GM19023 (cell line): ENCODE measurements around the gene EFCAB6.

Experiments
- ATAC-seq: cut with Tn5 transposase; IDR thresholded peaks from one replicate; pipeline ENCODE4 v1.9.1; 2021; ENCODE audit warnings: mild to moderate bottlenecking, moderate library complexity; ENCODE audit not compliant: unreplicated experiment

EFCAB6 gene

GRCh38 chr22:43847376-43848289, 35.5 kb upstream of the EFCAB6 start:
- no peak for ATAC-seq

- no peak for ATAC-seq
Measured at GRCh38 chr22:43846966-43847365, 34.9 kb upstream of the EFCAB6 start.

GRCh38 chr22:43845981-43846380, 33.9 kb upstream of the EFCAB6 start:
- ATAC-seq = no peak

- no peak for ATAC-seq
Measured at GRCh38 chr22:43844560-43845545, 32.7 kb upstream of the EFCAB6 start.

- ATAC-seq = no peak
Measured at GRCh38 chr22:43843783-43844530, 31.9 kb upstream of the EFCAB6 start.

- no peak for ATAC-seq
Measured at GRCh38 chr22:43841742-43842141, 29.6 kb upstream of the EFCAB6 start.

- no peak for ATAC-seq
Measured at GRCh38 chr22:43840851-43841250, 28.7 kb upstream of the EFCAB6 start.

GRCh38 chr22:43840431-43840830, 28.3 kb upstream of the EFCAB6 start:
- no peak for ATAC-seq

- ATAC-seq = no peak
Measured at GRCh38 chr22:43839781-43840180, 27.7 kb upstream of the EFCAB6 start.

GRCh38 chr22:43838571-43839307, 26.6 kb upstream of the EFCAB6 start:
- no peak for ATAC-seq

GRCh38 chr22:43838161-43838560, 26.1 kb upstream of the EFCAB6 start:
- ATAC-seq = no peak

- ATAC-seq = no peak
Measured at GRCh38 chr22:43837666-43838065, 25.6 kb upstream of the EFCAB6 start.

GRCh38 chr22:43835736-43836135, 23.6 kb upstream of the EFCAB6 start:
- ATAC-seq = no peak

GRCh38 chr22:43835166-43835565, 23.1 kb upstream of the EFCAB6 start:
- ATAC-seq = no peak

- ATAC-seq = no peak
Measured at GRCh38 chr22:43833286-43834240, 21.5 kb upstream of the EFCAB6 start.

- no peak for ATAC-seq
Measured at GRCh38 chr22:43832393-43833265, 20.5 kb upstream of the EFCAB6 start.

GRCh38 chr22:43831561-43832392, 19.7 kb upstream of the EFCAB6 start:
- no peak for ATAC-seq
